ENCODE results near the gene SEC63. TPM values are rescaled to one million over a fixed set of nuclear protein-coding genes. Genes with fewer than 3 reads are reported as not detected.

Gene SEC63
- total RNA-seq, 4 donors from 2014 or later, result 28.1 to 42.6 (median 32.9) TPM

DNA sequence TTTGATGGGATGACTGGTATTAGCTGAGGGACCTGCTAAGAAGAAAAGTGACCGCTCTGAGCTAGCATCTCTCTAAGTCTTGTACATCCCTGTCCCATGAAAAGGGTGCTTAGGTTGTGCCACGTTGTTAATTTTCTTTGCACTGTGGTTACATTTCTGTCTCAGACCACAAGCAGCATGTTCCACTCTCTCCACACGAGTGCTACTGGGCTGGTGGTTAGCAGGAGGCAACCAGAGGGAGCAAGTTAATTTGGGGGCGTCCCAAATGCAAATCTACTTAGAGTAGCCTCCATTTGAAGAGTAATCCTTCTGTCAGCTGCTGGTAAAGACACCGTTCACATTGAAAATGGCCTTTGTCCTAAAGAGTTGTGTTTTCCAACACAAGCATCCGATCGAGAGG lies 130.5 kb downstream of the SEC63 start:
- Histone ChIP-seq H3K4me1 (no peaks in the 10 kb centered on the region), H3K36me3 (no peaks in the 10 kb centered on the region), H3K9me3 (no peaks in the 10 kb centered on the region), H3K27me3 (peaks cover 17% of the 10 kb centered on the region), H3K27ac (no peak overlapping the region), H3K4me3 (no peak overlapping the region)
- no peak for ATAC-seq
- TF ChIP-seq POLR2AphosphoS5 (IDR thresholded peaks at IDR 0.05) (no peak), POLR2A (IDR thresholded peaks at IDR 0.05) (no peak), EP300 (IDR thresholded peaks at IDR 0.05) (no peak), CTCF (IDR thresholded peaks at IDR 0.05) (no peak)
- 85 to 95% methylated on average over 4 to 7 of the region's 7 CpGs for WGBS, 2 donors (ENCODE audit: low coverage in 1 of 2)

GRCh38 chr6:107823047-107823557 lies 134.9 kb downstream of the SEC63 start:
- TF ChIP-seq POLR2A (IDR thresholded peaks at IDR 0.05) (no peak), EP300 (IDR thresholded peaks at IDR 0.05) (no peak), CTCF (IDR thresholded peaks at IDR 0.05) (no peak), POLR2AphosphoS5 (IDR thresholded peaks at IDR 0.05) (no peak)
- H3K27me3 ChIP-seq, result peaks cover 17% of the 10 kb centered on the region
- H3K9me3 ChIP-seq, result no peaks in the 10 kb centered on the region
- ATAC-seq, result no peak
- 76 to 79% methylated on average over 5 to 8 of the region's 8 CpGs for WGBS, 2 donors (ENCODE audit: low coverage in 1 of 2)
- H3K27ac ChIP-seq, result no peak overlapping the region
- H3K4me3 ChIP-seq, result no peak overlapping the region
- peaks cover 0 to 16% (median 0%) of the 10 kb centered on the region in 3 donors for H3K4me1 ChIP-seq
- no peaks in the 10 kb centered on the region for H3K36me3 ChIP-seq

- Histone ChIP-seq H3K9me3 (no peaks in the 10 kb centered on the region), H3K27me3 (peaks cover 13% of the 10 kb centered on the region), H3K4me3 (no peak overlapping the region), H3K4me1 (peaks cover 0 to 16% (median 0%) of the 10 kb centered on the region in 3 donors), H3K27ac (no peak overlapping the region), H3K36me3 (no peaks in the 10 kb centered on the region)
- TF ChIP-seq POLR2A (IDR thresholded peaks at IDR 0.05) (no peak), EP300 (IDR thresholded peaks at IDR 0.05) (no peak), CTCF (IDR thresholded peaks at IDR 0.05) (no peak), POLR2AphosphoS5 (IDR thresholded peaks at IDR 0.05) (no peak)
- no peak for ATAC-seq
- WGBS, 2 donors (ENCODE audit: low coverage in 1 of 2), result 67 to 85% methylated on average over 8 to 9 of the region's 9 CpGs
Measured at GRCh38 chr6:107822176-107823046, 135.6 kb downstream of the SEC63 start.

GRCh38 chr6:107821591-107821990 lies 136.4 kb downstream of the SEC63 start:
- TF ChIP-seq EP300 (IDR thresholded peaks at IDR 0.05), result no peak
- no peak for TF ChIP-seq POLR2A (IDR thresholded peaks at IDR 0.05)
- no peak for TF ChIP-seq CTCF (IDR thresholded peaks at IDR 0.05)
- no peak for TF ChIP-seq POLR2AphosphoS5 (IDR thresholded peaks at IDR 0.05)
- Histone ChIP-seq H3K4me1 (peaks cover 0 to 16% (median 0%) of the 10 kb centered on the region in 3 donors), H3K27ac (no peak overlapping the region), H3K27me3 (peaks cover 13% of the 10 kb centered on the region), H3K36me3 (no peaks in the 10 kb centered on the region), H3K9me3 (no peaks in the 10 kb centered on the region), H3K4me3 (no peak overlapping the region)
- no peak for ATAC-seq
- WGBS, 2 donors (ENCODE audit: low coverage in 1 of 2), result 94 to 95% methylated on average over 4 to 5 of the region's 5 CpGs
